ENCODE measurements around the gene XRCC5. TPM values are rescaled to one million over a fixed set of nuclear protein-coding genes. Genes with fewer than 3 reads are reported as not detected.

The XRCC5 gene
- total RNA-seq, 2 experiments from 2014 or later = 292 to 331 TPM

- POLR2A ChIA-PET = no interaction called here
- peaks cover 11% of the 10 kb centered on the region for H3K4me1 Mint-ChIP-seq
- CTCF ChIA-PET = interaction anchor here (1.0 kb wide), 1 partner anchor 10 kb away, joined by 3 read pairs; no protein-coding TSS in a partner anchor
- peaks cover 21% of the 10 kb centered on the region for H3K9me3 Mint-ChIP-seq
- DNase-seq = no peak
- H3K36me3 Mint-ChIP-seq (ENCODE audit: low read depth) = peaks cover 13% of the 10 kb centered on the region
- no peaks in the 10 kb centered on the region for H3K27me3 Mint-ChIP-seq
- H3K4me3 Mint-ChIP-seq = no peak overlapping the region
- no peak overlapping the region for H3K27ac Mint-ChIP-seq
Observed at GRCh38 chr2:216233281-216233995, 124.3 kb downstream of the XRCC5 start.

GRCh38 chr2:216234106-216234505 lies 125.0 kb downstream of the XRCC5 start:
- Mint-ChIP-seq H3K27ac (no peak overlapping the region), H3K9me3 (peaks cover 21% of the 10 kb centered on the region), H3K36me3 (ENCODE audit: low read depth) (peaks cover 13% of the 10 kb centered on the region), H3K4me3 (no peak overlapping the region), H3K4me1 (peaks cover 11% of the 10 kb centered on the region), H3K27me3 (no peaks in the 10 kb centered on the region)
- no peak for DNase-seq
- POLR2A ChIA-PET = no interaction called here
- CTCF ChIA-PET = no interaction called here

- Mint-ChIP-seq H3K36me3 (ENCODE audit: low read depth) (peaks cover 13% of the 10 kb centered on the region), H3K9me3 (peaks cover 21% of the 10 kb centered on the region), H3K4me3 (no peak overlapping the region), H3K4me1 (peaks cover 11% of the 10 kb centered on the region), H3K27ac (peak overlapping the region; percentile 28), H3K27me3 (no peaks in the 10 kb centered on the region)
- ChIA-PET POLR2A (no interaction called here), CTCF (no interaction called here)
- no peak for DNase-seq
Observed at GRCh38 chr2:216235462-216235861, 126.3 kb downstream of the XRCC5 start.

GRCh38 chr2:216235896-216236295 lies 126.7 kb downstream of the XRCC5 start:
- Mint-ChIP-seq H3K36me3 (ENCODE audit: low read depth) (peaks cover 13% of the 10 kb centered on the region), H3K9me3 (peaks cover 21% of the 10 kb centered on the region), H3K4me1 (peaks cover 11% of the 10 kb centered on the region), H3K4me3 (no peak overlapping the region), H3K27ac (no peak overlapping the region), H3K27me3 (no peaks in the 10 kb centered on the region)
- ChIA-PET POLR2A (no interaction called here), CTCF (no interaction called here)
- DNase-seq = no peak

GRCh38 chr2:216236486-216236885 lies 127.3 kb downstream of the XRCC5 start:
- Mint-ChIP-seq H3K9me3 (peaks cover 21% of the 10 kb centered on the region), H3K27me3 (no peaks in the 10 kb centered on the region), H3K36me3 (ENCODE audit: low read depth) (peaks cover 13% of the 10 kb centered on the region), H3K4me3 (no peak overlapping the region), H3K4me1 (peaks cover 11% of the 10 kb centered on the region), H3K27ac (no peak overlapping the region)
- no peak for DNase-seq
- CTCF ChIA-PET = interaction anchor here (0.5 kb wide), 1 partner anchor 942 kb away, joined by 10 read pairs; no protein-coding TSS in a partner anchor
- POLR2A ChIA-PET = no interaction called here

- H3K4me1 Mint-ChIP-seq = peaks cover 2% of the 10 kb centered on the region
- H3K36me3 Mint-ChIP-seq (ENCODE audit: low read depth) = no peaks in the 10 kb centered on the region
- no peaks in the 10 kb centered on the region for H3K27me3 Mint-ChIP-seq
- POLR2A ChIA-PET = no interaction called here
- H3K9me3 Mint-ChIP-seq = no peaks in the 10 kb centered on the region
- no peak overlapping the region for H3K27ac Mint-ChIP-seq
- CTCF ChIA-PET = interaction anchor here (1.2 kb wide), 1 partner anchor 61 kb away, joined by 3 read pairs; no protein-coding TSS in a partner anchor
- H3K4me3 Mint-ChIP-seq = no peak overlapping the region
- no peak for DNase-seq
Observed at GRCh38 chr2:216242365-216242764, 133.2 kb downstream of the XRCC5 start.

- Mint-ChIP-seq H3K27me3 (no peaks in the 10 kb centered on the region), H3K4me1 (peaks cover 2% of the 10 kb centered on the region), H3K4me3 (no peak overlapping the region), H3K9me3 (no peaks in the 10 kb centered on the region), H3K27ac (no peak overlapping the region), H3K36me3 (ENCODE audit: low read depth) (no peaks in the 10 kb centered on the region)
- DNase-seq = no peak
- ChIA-PET CTCF (interaction anchor here (1.2 kb wide), 1 partner anchor 61 kb away, joined by 3 read pairs; no protein-coding TSS in a partner anchor), POLR2A (no interaction called here)
Observed at GRCh38 chr2:216243026-216243425, 133.9 kb downstream of the XRCC5 start.

GRCh38 chr2:216245391-216245975 lies 136.3 kb downstream of the XRCC5 start:
- Mint-ChIP-seq H3K36me3 (ENCODE audit: low read depth) (no peaks in the 10 kb centered on the region), H3K27ac (no peak overlapping the region), H3K9me3 (peaks cover 5% of the 10 kb centered on the region), H3K4me1 (peaks cover 2% of the 10 kb centered on the region), H3K4me3 (no peak overlapping the region), H3K27me3 (peaks cover 6% of the 10 kb centered on the region)
- DNase-seq = no peak
- CTCF ChIA-PET = interaction anchor here (0.7 kb wide), 1 partner anchor 251 kb away, joined by 3 read pairs; no protein-coding TSS in a partner anchor
- POLR2A ChIA-PET = no interaction called here

GRCh38 chr2:216246766-216247165 lies 137.6 kb downstream of the XRCC5 start:
- Mint-ChIP-seq H3K9me3 (peaks cover 5% of the 10 kb centered on the region), H3K27me3 (peaks cover 6% of the 10 kb centered on the region), H3K27ac (no peak overlapping the region), H3K36me3 (ENCODE audit: low read depth) (no peaks in the 10 kb centered on the region), H3K4me1 (peaks cover 2% of the 10 kb centered on the region), H3K4me3 (no peak overlapping the region)
- DNase-seq = no peak
- ChIA-PET CTCF (no interaction called here), POLR2A (no interaction called here)

Other genes with a start within 250 kb of the XRCC5 start
- gene MREG, start 95.8 kb upstream of the XRCC5 start, total RNA-seq = 1 to 10 TPM; 9.0 to 9.6 TPM
- gene PECR, start 27.5 kb upstream of the XRCC5 start, total RNA-seq = 10 to 100 TPM; 29.6 to 31.5 TPM
- 1 to 10 TPM; 2.6 to 3.0 TPM for gene TMEM169, start 27.4 kb upstream of the XRCC5 start, total RNA-seq

Data from activated CD4-positive, alpha-beta T cell treated with anti-CD3 and anti-CD28 coated beads, Interleukin-2, amount 10 ng/mL, durations not matched to agents 7 days and 5 days (primary cell).